Lower lobe of right lung (tissue), 2 donors: Measurements from ENCODE around the gene UMODL1. TPM values are rescaled to one million over a fixed set of nuclear protein-coding genes. Genes with fewer than 3 reads are reported as not detected.

ENCODE experiments used
- ATAC-seq, 2 donors: fragments of 200-7000 bp; cut with Tn5 transposase; one replicate each; pipeline ENCODE4 v1.9.1; 2020 to 2022; ENCODE audit warnings: mild to moderate bottlenecking in 2 of 2, moderate library complexity in 2 of 2
- DNase-seq: peaks from one replicate; pipeline ENCODE4 v3.0.0-alpha.2; 2020
- H3K27ac ChIP-seq: fragments of 200-600 bp; one replicate; pipeline ENCODE4 v1.8.0; 2022
- H3K27me3 ChIP-seq: fragments of 200-600 bp; one replicate; pipeline ENCODE4 v1.8.0; 2022; ENCODE audit warnings: low read depth
- H3K36me3 ChIP-seq: fragments of 200-600 bp; one replicate; pipeline ENCODE4 v1.8.0; 2022; ENCODE audit warnings: mild to moderate bottlenecking
- H3K4me1 ChIP-seq: fragments of 200-600 bp; one replicate; pipeline ENCODE4 v1.8.0; 2022
- H3K4me3 ChIP-seq: fragments of 200-600 bp; one replicate; pipeline ENCODE4 v1.8.0; 2022; ENCODE audit warnings: mild to moderate bottlenecking
- H3K9me3 ChIP-seq: fragments of 200-600 bp; one replicate; pipeline ENCODE4 v1.8.0; 2022
- CTCF ChIP-seq: fragments of 200-600 bp; IDR thresholded peaks from one replicate; pipeline ENCODE4 v1.8.0; 2022; ENCODE audit warnings: antibody characterized with exemption, mild to moderate bottlenecking
- intact Hi-C: fragments of 100-400 bp; cut with DNase I; formaldehyde crosslinking; loops from one replicate; pipeline ENCODE4 v1.11.0; 2022
- total RNA-seq: library from RNA; stranded (reverse); fragmentation: NEBNext Ultra II Directional; extraction: Animal tissue kit (Norgen Biotek cat#: 25700); gene quantifications from one replicate; pipeline ENCODE4 v1.2.1, GENCODE V29; 2021
- donor health status: DM: no; HTN: yes; CAD: no; lungs with severe emphysema.

Gene UMODL1
- total RNA-seq, 1 donor from 2014 or later, result 0.50 TPM

GRCh38 chr21:42164818-42165217, 93.7 kb downstream of the UMODL1 start:
- DNase-seq, result no peak
- intact Hi-C loops, result no loop called here
- Histone ChIP-seq H3K27me3 (no peaks in the 10 kb centered on the region), H3K4me3 (no peak overlapping the region), H3K36me3 (no peaks in the 10 kb centered on the region), H3K4me1 (no peaks in the 10 kb centered on the region), H3K9me3 (no peaks in the 10 kb centered on the region), H3K27ac (no peak overlapping the region)
- peak in 1 of 2 donors; percentile 28 for ATAC-seq
- TF ChIP-seq CTCF, result no peak

- no peak for DNase-seq
- H3K9me3 ChIP-seq, result no peaks in the 10 kb centered on the region
- no peak overlapping the region for H3K27ac ChIP-seq
- no peak overlapping the region for H3K4me3 ChIP-seq
- no peak for TF ChIP-seq CTCF
- H3K36me3 ChIP-seq, result no peaks in the 10 kb centered on the region
- ATAC-seq, result no peak
- H3K4me1 ChIP-seq, result peaks cover 9% of the 10 kb centered on the region
- intact Hi-C loops, result no loop called here
- no peaks in the 10 kb centered on the region for H3K27me3 ChIP-seq
Measured at GRCh38 chr21:42165901-42166300, 94.8 kb downstream of the UMODL1 start.

- Histone ChIP-seq H3K27ac (no peak overlapping the region), H3K4me3 (no peak overlapping the region), H3K4me1 (peaks cover 10% of the 10 kb centered on the region), H3K36me3 (no peaks in the 10 kb centered on the region), H3K27me3 (no peaks in the 10 kb centered on the region), H3K9me3 (no peaks in the 10 kb centered on the region)
- ATAC-seq (no peak), DNase-seq (no peak)
- intact Hi-C loops, result no loop called here
- no peak for TF ChIP-seq CTCF
Measured at GRCh38 chr21:42169758-42170157, 98.6 kb downstream of the UMODL1 start.

- Histone ChIP-seq H3K4me1 (peaks cover 10% of the 10 kb centered on the region), H3K36me3 (no peaks in the 10 kb centered on the region), H3K9me3 (no peaks in the 10 kb centered on the region), H3K4me3 (no peak overlapping the region), H3K27me3 (no peaks in the 10 kb centered on the region), H3K27ac (no peak overlapping the region)
- no peak for DNase-seq
- peak; percentile 16 to 46 for ATAC-seq
- intact Hi-C loops, result no loop called here
- no peak for TF ChIP-seq CTCF
Measured at GRCh38 chr21:42171091-42172053, 100.3 kb downstream of the UMODL1 start.

- Histone ChIP-seq H3K27ac (no peak overlapping the region), H3K9me3 (no peaks in the 10 kb centered on the region), H3K4me1 (peaks cover 10% of the 10 kb centered on the region), H3K36me3 (no peaks in the 10 kb centered on the region), H3K27me3 (no peaks in the 10 kb centered on the region), H3K4me3 (no peak overlapping the region)
- intact Hi-C loops, result no loop called here
- no peak for ATAC-seq
- no peak for DNase-seq
- TF ChIP-seq CTCF, result no peak
Measured at GRCh38 chr21:42172596-42173483, 101.7 kb downstream of the UMODL1 start.
